ENCODE data around the gene SLC35F6.

SLC35F6 gene, protein sequence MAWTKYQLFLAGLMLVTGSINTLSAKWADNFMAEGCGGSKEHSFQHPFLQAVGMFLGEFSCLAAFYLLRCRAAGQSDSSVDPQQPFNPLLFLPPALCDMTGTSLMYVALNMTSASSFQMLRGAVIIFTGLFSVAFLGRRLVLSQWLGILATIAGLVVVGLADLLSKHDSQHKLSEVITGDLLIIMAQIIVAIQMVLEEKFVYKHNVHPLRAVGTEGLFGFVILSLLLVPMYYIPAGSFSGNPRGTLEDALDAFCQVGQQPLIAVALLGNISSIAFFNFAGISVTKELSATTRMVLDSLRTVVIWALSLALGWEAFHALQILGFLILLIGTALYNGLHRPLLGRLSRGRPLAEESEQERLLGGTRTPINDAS

DNA sequence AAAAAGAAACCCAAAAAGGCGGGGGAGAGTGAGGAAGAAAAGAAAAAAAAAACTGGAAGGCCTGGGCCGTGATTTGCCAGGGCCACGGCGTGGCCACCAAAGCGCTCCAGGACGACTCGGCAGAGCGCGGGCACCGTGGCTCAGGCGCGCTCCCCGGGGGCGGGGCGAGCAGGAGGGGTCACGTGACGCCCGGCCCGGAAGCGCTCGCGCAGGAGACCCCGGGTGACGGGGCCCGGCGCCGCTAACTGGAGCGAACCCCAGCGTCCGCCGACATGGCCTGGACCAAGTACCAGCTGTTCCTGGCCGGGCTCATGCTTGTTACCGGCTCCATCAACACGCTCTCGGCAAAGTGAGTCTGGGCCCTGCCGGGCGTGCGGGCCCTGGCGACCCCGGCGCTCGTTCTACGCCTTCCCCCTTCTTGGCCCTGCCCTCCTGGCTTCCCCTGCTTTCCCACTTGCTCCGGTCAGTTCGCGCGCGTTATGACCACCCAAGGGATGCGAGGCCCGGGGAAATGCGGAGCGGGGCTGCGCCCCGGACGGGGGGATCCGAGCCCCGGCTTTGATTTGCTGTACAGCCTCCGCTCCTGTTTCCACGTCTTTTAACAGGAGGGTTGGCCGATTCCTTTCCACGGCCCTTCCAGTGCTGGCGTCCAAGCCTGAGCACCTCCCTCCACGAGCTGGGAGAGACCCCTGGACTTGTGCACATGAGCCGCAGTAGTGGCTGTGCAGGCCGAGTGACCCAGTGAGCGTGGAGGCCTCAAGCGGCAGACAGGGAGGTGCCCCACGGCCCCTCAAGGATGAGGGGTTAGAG, at the start of gene SLC35F6:
Gene SLC35F6, plus strand, starts transcription at position 207 of the 810 bp plus-strand sequence. Its CDS starts 66 bp downstream, at position 273.
- peak; percentile 80 for DNase-seq (ENCODE audit: low read depth)

GRCh38 chr2:26715528-26716270, 48.4 kb upstream of the SLC35F6 start:
- DNase-seq (ENCODE audit: low read depth) = no peak

DNA sequence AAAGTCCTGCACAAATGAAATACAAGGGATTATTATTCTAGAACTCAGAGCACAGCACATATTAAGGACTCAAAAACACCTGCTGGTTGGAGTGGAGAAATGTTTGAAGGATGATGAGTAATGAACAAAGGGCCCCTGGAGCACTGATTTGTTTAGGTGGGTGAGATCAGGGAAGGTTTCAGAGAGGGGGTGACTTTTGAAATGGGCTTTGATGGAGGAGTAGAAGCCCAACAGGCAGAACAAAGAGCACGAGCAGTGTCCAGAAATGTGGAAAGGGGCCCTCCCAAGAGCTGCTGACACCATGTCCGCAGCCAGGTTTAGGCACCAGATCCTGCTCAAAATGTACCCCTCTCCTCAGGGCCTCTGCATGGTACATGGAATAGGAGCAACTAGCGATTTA, 47.7 kb upstream of the SLC35F6 start:
- DNase-seq (ENCODE audit: low read depth) = no peak

GRCh38 chr2:26716769-26717168, 47.3 kb upstream of the SLC35F6 start:
- no peak for DNase-seq (ENCODE audit: low read depth)

DNA sequence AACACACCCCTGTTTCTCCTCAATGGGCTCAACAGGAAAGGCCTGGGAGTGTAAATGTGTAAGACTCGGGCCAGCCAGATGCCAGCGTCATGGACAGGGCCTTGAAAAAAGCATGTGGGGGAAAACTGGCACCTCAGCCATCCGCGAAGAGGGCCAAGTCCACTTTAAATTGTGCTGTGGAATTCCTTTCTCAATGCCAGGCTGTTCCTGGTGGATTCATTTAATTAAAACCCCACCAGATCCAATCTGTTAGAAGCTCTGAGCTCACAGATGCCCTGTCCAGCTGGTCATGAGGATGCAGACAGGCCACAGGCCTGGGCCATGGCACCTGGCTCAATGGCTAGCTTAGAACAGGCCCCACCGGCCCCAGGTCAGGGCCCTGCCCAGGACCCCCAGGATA, 46.7 kb upstream of the SLC35F6 start:
- no peak for DNase-seq (ENCODE audit: low read depth)

GRCh38 chr2:26718949-26719686, 45.0 kb upstream of the SLC35F6 start:
- DNase-seq (ENCODE audit: low read depth) = no peak

- no peak for DNase-seq (ENCODE audit: low read depth)
These were observed 43.6 kb upstream of the SLC35F6 start for GRCh38 chr2:26720322-26721114.

DNA sequence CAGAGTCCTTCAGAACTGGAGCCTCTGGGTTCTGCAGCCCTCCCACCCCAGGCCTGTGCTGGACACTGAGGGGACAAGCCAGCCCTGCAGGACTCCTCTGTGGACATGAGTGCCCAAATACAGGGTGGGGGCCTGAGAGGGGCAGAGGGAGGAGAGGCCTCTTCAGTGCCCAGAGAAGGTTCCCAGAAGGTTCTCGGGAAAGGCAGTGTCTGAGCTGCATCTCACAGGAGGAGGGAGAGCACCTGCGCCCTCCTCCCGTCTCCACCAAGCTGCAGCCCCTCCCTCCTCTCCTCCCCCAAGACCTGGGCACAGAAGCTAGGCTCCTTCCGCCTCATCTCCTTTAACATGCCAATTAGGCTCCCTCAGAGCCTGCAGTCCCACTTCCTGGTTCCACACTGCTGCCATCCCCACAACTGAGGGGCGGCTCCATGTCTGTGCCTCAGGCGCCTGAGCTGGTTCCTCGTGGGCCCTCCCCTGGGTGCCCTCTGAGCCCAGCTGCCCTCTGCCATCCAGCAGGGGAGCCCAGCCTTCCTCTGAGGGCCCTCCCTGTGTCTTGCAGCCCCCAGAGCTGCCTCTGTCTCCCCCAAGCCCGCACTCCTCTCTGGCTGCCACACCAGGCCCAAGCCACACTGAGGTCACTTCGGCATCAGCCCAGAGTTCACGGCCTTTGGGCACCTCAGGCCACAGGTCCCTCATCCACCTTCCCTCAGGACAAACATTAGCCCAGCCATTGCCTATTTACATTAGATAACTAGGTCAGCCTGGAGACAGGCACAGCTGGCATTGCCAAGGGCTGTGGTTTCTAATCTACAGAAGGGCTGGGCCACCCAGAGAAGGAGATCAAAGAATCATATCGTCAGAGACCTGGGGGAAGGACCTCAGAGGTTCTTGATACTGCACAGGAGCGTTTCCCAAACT, 42.7 kb upstream of the SLC35F6 start:
- DNase-seq (ENCODE audit: low read depth) = no peak

DNA sequence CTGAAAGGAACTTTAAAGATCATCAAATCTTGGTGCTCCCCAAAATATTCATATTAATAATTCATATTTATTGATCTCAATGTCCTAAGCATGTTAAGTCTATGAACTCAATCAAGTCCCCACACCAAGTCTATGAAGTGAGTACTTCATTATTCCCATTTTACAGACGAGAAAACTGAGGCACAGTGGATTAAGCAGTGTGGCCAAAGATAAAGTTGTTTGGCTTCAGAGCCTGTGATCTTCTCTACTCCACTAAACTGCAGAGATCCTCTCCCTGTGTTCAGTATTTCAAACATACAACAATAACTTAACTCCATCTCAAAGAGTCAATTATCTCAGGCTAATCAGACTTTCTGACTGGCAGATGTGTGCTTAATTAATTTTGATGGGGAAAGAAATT, 41.8 kb upstream of the SLC35F6 start:
- no peak for DNase-seq (ENCODE audit: low read depth)

- DNase-seq (ENCODE audit: low read depth) = no peak
These were observed 41.2 kb upstream of the SLC35F6 start for GRCh38 chr2:26722911-26723310.

GRCh38 chr2:26723475-26723874, 40.6 kb upstream of the SLC35F6 start:
- DNase-seq (ENCODE audit: low read depth) = no peak

DNA sequence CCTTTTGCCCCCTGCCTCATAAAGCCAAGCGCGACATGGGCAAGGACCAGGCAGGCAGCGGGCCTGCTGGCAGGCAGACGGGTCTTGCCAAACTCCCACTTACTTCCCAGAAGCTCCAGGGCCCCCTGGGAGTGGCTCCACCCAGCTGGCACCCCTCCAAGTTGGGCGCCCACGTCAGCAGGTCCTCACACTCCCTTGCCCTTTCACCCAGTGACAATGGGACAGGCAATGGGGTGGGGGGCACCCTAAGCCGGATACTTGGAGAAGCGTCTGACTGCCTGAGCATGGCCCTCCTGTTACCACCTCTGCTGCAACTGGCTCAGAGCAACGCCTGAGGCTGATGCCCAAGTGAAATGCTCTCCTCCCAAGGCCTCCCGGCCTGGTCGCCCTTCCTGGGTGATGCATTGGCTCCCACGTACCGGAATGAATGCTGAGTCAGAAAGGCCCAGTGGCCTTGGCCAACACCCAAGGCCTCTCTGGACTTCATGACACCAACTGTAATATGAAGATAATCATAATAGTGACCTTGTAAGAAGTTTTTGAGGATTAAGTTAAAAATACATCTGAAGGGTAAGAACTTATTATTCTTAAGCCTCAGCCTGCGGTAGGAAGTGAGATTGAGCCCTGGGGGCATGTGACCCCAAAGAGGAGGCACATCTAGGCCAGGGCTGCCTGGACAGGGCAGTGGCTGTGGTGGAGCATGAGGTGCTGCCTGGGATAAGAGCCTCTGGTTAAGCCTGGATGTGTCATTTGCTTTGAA, 39.9 kb upstream of the SLC35F6 start:
- DNase-seq (ENCODE audit: low read depth) = no peak

DNA sequence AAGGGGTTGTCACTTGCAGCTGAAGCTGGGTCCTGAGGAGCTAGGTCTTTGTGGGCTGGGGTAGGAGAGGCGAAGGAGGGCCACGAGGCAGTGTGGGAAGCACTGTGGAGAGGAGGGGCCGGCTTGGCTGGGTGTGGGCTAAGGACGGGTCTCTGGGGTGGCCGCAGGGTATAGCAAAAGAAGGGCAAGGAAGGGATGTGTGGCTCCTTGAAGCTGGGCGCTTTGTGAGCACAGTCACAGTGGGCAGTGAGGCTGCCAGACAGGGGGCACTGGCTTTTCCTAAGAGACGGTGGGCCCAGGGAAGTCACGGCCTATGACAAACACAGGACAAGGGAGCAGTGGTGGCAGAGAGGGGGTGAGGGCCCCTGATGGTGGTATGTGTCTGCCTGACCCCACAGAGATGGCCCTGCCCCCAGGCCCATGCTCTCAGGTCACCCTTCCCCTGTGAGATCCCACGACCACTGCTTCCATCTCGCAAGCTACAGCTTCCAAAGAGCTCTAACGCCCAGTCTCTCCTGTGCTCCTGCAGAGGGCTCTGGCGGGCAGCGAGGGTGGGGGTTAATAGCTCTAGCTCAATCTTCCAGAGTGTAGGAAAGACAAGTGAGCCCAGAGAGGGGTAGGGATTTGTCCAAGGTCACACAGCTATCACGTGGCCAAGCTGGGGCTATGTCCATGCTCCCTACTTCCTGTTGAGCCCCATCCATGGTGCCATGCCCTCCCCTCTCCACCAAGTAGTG, 39.1 kb upstream of the SLC35F6 start:
- no peak for DNase-seq (ENCODE audit: low read depth)

DNA sequence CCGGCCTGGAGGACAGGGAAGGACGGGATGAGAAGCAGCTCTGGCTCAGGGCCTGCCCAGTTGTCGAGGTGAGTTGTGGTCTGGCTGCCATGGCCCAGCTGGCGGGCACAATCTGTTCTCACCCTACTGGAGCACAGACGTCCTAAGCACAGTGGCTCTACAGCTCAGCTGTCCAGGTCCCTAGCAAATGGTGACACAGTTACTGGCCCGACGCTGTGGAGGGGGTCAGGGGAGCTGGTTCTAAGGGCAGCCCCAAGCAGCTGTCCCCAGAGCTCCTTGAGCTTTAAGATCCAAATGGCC, 38.6 kb upstream of the SLC35F6 start:
- no peak for DNase-seq (ENCODE audit: low read depth)

DNA sequence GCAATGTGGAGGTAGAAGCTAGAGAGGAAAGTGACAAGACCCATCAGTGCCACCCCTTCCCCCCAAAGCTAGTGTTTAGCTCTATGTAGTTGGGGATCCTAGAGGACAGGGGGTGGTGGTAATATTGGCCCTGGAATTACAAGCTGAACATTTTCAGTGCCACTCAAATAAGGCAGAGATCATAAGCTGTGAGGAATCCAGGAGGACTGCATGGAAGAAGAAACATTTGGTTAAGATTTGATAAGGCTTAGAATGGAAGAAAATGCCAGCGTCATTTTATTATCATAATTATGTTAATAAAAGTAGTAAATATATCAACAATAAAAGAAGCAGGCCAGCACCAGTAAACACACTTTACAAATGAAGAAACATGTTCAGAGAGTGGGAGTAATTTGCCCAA, 37.9 kb upstream of the SLC35F6 start:
- DNase-seq (ENCODE audit: low read depth) = no peak

DNA sequence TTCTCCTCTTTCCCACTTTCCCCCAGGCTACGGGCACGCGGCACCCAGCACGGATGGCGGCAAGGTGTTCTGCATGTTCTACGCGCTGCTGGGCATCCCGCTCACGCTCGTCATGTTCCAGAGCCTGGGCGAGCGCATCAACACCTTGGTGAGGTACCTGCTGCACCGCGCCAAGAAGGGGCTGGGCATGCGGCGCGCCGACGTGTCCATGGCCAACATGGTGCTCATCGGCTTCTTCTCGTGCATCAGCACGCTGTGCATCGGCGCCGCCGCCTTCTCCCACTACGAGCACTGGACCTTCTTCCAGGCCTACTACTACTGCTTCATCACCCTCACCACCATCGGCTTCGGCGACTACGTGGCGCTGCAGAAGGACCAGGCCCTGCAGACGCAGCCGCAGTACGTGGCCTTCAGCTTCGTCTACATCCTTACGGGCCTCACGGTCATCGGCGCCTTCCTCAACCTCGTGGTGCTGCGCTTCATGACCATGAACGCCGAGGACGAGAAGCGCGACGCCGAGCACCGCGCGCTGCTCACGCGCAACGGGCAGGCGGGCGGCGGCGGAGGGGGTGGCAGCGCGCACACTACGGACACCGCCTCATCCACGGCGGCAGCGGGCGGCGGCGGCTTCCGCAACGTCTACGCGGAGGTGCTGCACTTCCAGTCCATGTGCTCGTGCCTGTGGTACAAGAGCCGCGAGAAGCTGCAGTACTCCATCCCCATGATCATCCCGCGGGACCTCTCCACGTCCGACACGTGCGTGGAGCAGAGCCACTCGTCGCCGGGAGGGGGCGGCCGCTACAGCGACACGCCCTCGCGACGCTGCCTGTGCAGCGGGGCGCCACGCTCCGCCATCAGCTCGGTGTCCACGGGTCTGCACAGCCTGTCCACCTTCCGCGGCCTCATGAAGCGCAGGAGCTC, 36.2 kb upstream of the SLC35F6 start:
- no peak for DNase-seq (ENCODE audit: low read depth)

DNA sequence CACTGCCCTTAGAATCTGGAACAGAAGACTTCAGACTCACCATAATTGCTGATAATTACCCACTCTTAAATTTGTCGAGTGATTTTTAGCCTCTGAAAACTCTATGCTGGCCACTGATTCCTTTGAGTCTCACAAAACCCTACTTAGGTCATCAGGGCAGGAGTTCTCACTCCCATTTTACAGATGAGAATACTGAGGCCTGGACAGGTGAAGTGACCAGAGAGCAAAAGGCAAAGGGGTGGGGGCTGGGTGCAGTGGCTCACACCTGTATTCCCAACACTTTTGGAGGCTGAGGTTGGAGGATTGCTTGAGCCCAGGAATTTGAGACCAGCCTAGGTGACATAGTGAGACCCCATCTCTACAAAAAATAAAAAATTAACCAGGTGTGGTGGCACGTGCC, 34.8 kb upstream of the SLC35F6 start:
- DNase-seq (ENCODE audit: low read depth) = no peak
